Activated B cell treated with CpG ODN at 0.5 μM for 24 hours (primary cell): ENCODE data around the gene PCDHB5. TPM values are rescaled to one million over a fixed set of nuclear protein-coding genes. Genes with fewer than 3 reads are reported as not detected.
"Not testable (repeated sequence)": the region's sequence is repeated elsewhere in the genome, so short reads cannot be mapped to it uniquely, and the experiment has no call there.

Source experiments
- ATAC-seq: fragments of 200-7000 bp; cut with Tn5 transposase; one replicate; pipeline ENCODE4 v1.10.0; 2021; ENCODE audit warnings: low read depth, mild to moderate bottlenecking, moderate library complexity
- CTCF ChIA-PET: fragments of 350-600 bp; sonication (Branson Sonifier 250); formaldehyde crosslinking; loops from one replicate; lab custom pipeline; 2021; ENCODE audit warnings: antibody characterized with exemption; lab: Charles Lee
- POLR2A ChIA-PET: fragments of 350-600 bp; sonication (Branson Sonifier 250); formaldehyde crosslinking; loops from one replicate; lab custom pipeline; 2021; ENCODE audit warnings: antibody characterized with exemption; lab: Charles Lee
- DNase-seq: peaks from one replicate; pipeline ENCODE4 v3.0.0; 2022
- H3K27ac Mint-ChIP-seq: one replicate; pipeline ENCODE4 v1.8.0; 2020; ENCODE audit warnings: mixed read lengths
- H3K27me3 Mint-ChIP-seq: one replicate; pipeline ENCODE4 v1.8.0; 2021; ENCODE audit warnings: mixed read lengths
- H3K36me3 Mint-ChIP-seq: one replicate; pipeline ENCODE4 v1.8.0; 2021; ENCODE audit warnings: low read depth, mixed read lengths
- H3K4me1 Mint-ChIP-seq: one replicate; pipeline ENCODE4 v1.8.0; 2021; ENCODE audit warnings: mixed read lengths
- H3K4me3 Mint-ChIP-seq: one replicate; pipeline ENCODE4 v1.8.0; 2020; ENCODE audit warnings: mild to moderate bottlenecking, mixed read lengths
- H3K9me3 Mint-ChIP-seq: one replicate; pipeline ENCODE4 v1.8.0; 2020; ENCODE audit warnings: mixed read lengths
- intact Hi-C: fragments of 100-400 bp; cut with micrococcal nuclease; formaldehyde crosslinking; loops from one replicate; pipeline ENCODE4 v1.15.1; 2024
- total RNA-seq: library from RNA; stranded (reverse); gene quantifications from 2 replicates; pipeline ENCODE4 v1.2.3, GENCODE V29; 2022
- TF ChIP-seq, protein P1 (sequence below): fragments of 200-600 bp; IDR thresholded peaks from one replicate; pipeline ENCODE4 v1.8.0; 2022; ENCODE audit warnings: antibody characterized with exemption, mild to moderate bottlenecking

Gene PCDHB5
- total RNA-seq, 1 donor from 2014 or later, result not detected

GRCh38 chr5:141180313-141180712 is 45.3 kb downstream of the PCDHB5 start:
- ChIA-PET POLR2A (no interaction called here), CTCF (no interaction called here)
- ATAC-seq (no peak), DNase-seq (no peak)
- Mint-ChIP-seq H3K27me3 (peaks cover 15% of the 10 kb centered on the region), H3K27ac (no peak overlapping the region), H3K4me3 (no peak overlapping the region), H3K36me3 (no peaks in the 10 kb centered on the region), H3K4me1 (no peaks in the 10 kb centered on the region), H3K9me3 (peaks cover 8% of the 10 kb centered on the region)
- intact Hi-C loops, result no loop called here
- TF ChIP-seq, protein P1, sequence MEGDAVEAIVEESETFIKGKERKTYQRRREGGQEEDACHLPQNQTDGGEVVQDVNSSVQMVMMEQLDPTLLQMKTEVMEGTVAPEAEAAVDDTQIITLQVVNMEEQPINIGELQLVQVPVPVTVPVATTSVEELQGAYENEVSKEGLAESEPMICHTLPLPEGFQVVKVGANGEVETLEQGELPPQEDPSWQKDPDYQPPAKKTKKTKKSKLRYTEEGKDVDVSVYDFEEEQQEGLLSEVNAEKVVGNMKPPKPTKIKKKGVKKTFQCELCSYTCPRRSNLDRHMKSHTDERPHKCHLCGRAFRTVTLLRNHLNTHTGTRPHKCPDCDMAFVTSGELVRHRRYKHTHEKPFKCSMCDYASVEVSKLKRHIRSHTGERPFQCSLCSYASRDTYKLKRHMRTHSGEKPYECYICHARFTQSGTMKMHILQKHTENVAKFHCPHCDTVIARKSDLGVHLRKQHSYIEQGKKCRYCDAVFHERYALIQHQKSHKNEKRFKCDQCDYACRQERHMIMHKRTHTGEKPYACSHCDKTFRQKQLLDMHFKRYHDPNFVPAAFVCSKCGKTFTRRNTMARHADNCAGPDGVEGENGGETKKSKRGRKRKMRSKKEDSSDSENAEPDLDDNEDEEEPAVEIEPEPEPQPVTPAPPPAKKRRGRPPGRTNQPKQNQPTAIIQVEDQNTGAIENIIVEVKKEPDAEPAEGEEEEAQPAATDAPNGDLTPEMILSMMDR, result no peak

- no peak for DNase-seq
- peaks cover 8% of the 10 kb centered on the region for H3K9me3 Mint-ChIP-seq
- no peak for ATAC-seq
- TF ChIP-seq, protein P1, result no peak
- ChIA-PET CTCF (no interaction called here), POLR2A (no interaction called here)
- H3K36me3 Mint-ChIP-seq, result peaks cover 4% of the 10 kb centered on the region
- intact Hi-C loops, result no loop called here
- H3K27me3 Mint-ChIP-seq, result peaks cover 19% of the 10 kb centered on the region
- H3K4me3 Mint-ChIP-seq, result no peak within 1 kb of the TSS
- no peak within 1 kb of the TSS for H3K27ac Mint-ChIP-seq
- H3K4me1 Mint-ChIP-seq, result peaks cover 4% of the 10 kb centered on the region
These were observed 47.2 kb downstream of the PCDHB5 start, which contains the start of gene PCDHB16 for GRCh38 chr5:141182248-141182647. Gene PCDHB16, plus strand, starts transcription at chr5:141182387. Its CDS starts 173 bp downstream, at chr5:141182560.

GRCh38 chr5:141184117-141184855 is 49.3 kb downstream of the PCDHB5 start:
- DNase-seq, H3K36me3 Mint-ChIP-seq, H3K4me3 Mint-ChIP-seq, H3K27ac Mint-ChIP-seq, ATAC-seq, intact Hi-C loops, POLR2A ChIA-PET, H3K4me1 Mint-ChIP-seq, CTCF ChIA-PET: not testable (repeated sequence)
- Mint-ChIP-seq H3K27me3 (peaks cover 22% of the 10 kb centered on the region), H3K9me3 (peaks cover 13% of the 10 kb centered on the region)

- peaks cover 26% of the 10 kb centered on the region for H3K27me3 Mint-ChIP-seq
- peaks cover 4% of the 10 kb centered on the region for H3K4me1 Mint-ChIP-seq
- CTCF ChIA-PET, result interaction anchor here (0.7 to 2.2 kb wide), 3 partner anchors 226 to 384 kb away, joined by 3 to 11 read pairs (median 3); partner anchors contain the start of gene PCDHGA10
- no peak within 1 kb of the TSS for H3K27ac Mint-ChIP-seq
- DNase-seq, result no peak
- H3K36me3 Mint-ChIP-seq, result peaks cover 4% of the 10 kb centered on the region
- TF ChIP-seq, protein P1, result no peak
- H3K4me3 Mint-ChIP-seq, result peak within 1 kb of the TSS; percentile 60
- no peak for ATAC-seq
- POLR2A ChIA-PET, result interaction anchor here (0.6 kb wide), 1 partner anchor 953 kb away, joined by 6 read pairs; no protein-coding TSS in a partner anchor
- intact Hi-C loops, result loop anchor here (2.0 kb wide), 1 partner anchor 378 kb away; no protein-coding TSS in a partner anchor
- peaks cover 18% of the 10 kb centered on the region for H3K9me3 Mint-ChIP-seq
These were observed 52.0 kb downstream of the PCDHB5 start, which contains the start of gene PCDHB9 for GRCh38 chr5:141186897-141187512. Gene PCDHB9, plus strand, starts transcription at chr5:141187161. Its CDS starts 158 bp downstream, at chr5:141187319.

Other genes with a start within 250 kb of the PCDHB5 start
- not detected in 2 replicates for gene PCDHAC1, start 208.9 kb upstream of the PCDHB5 start, total RNA-seq
- gene PCDHAC2, start 168.7 kb upstream of the PCDHB5 start, total RNA-seq, result not detected in 2 replicates
- not detected in 2 replicates for gene PCDHB1, start 83.8 kb upstream of the PCDHB5 start, total RNA-seq
- not detected in 2 replicates for gene PCDHB2, start 40.6 kb upstream of the PCDHB5 start, total RNA-seq
- gene PCDHB3, start 34.7 kb upstream of the PCDHB5 start, total RNA-seq, result 0.07 TPM in 1 of 2 replicates, not detected in the other
- gene PCDHB4, start 13.4 kb upstream of the PCDHB5 start, total RNA-seq, result not detected in 2 replicates
- not detected in 2 replicates for gene PCDHB6, start 14.9 kb downstream of the PCDHB5 start, total RNA-seq
- gene PCDHB7, start 37.4 kb downstream of the PCDHB5 start, total RNA-seq, result not detected in 2 replicates
- gene PCDHB8, start 42.6 kb downstream of the PCDHB5 start, total RNA-seq, result not detected in 2 replicates
- gene PCDHB16, start 47.2 kb downstream of the PCDHB5 start, total RNA-seq, result not detected in 2 replicates
- gene PCDHB9, start 52.0 kb downstream of the PCDHB5 start, total RNA-seq, result 0.27 and 0.29 TPM in 2 replicates
- gene PCDHB10, start 57.1 kb downstream of the PCDHB5 start, total RNA-seq, result 0.07 TPM in 1 of 2 replicates, not detected in the other
- not detected in 2 replicates for gene PCDHB11, start 64.4 kb downstream of the PCDHB5 start, total RNA-seq
- not detected in 2 replicates for gene PCDHB12, start 73.5 kb downstream of the PCDHB5 start, total RNA-seq
- 0.07 and 0.09 TPM in 2 replicates for gene PCDHB13, start 78.7 kb downstream of the PCDHB5 start, total RNA-seq
- gene PCDHB14, start 88.1 kb downstream of the PCDHB5 start, total RNA-seq, result 0.11 TPM in 1 of 2 replicates, not detected in the other
- not detected in 2 replicates for gene PCDHB15, start 110.2 kb downstream of the PCDHB5 start, total RNA-seq
- gene SLC25A2, start 168.8 kb downstream of the PCDHB5 start, total RNA-seq, result 2.6 and 3.9 TPM in 2 replicates
- 86.7 and 87.3 TPM in 2 replicates for gene TAF7, start 185.6 kb downstream of the PCDHB5 start, total RNA-seq
- 0.20 and 0.29 TPM in 2 replicates for gene PCDHGA1, start 195.3 kb downstream of the PCDHB5 start, total RNA-seq
- 0.09 and 0.15 TPM in 2 replicates for gene PCDHGA2, start 203.6 kb downstream of the PCDHB5 start, total RNA-seq
- gene PCDHGA3, start 208.6 kb downstream of the PCDHB5 start, total RNA-seq, result 0.20 and 0.51 TPM in 2 replicates
- 0.37 and 0.44 TPM in 2 replicates for gene PCDHGB1, start 214.9 kb downstream of the PCDHB5 start, total RNA-seq
- 0.34 and 0.75 TPM in 2 replicates for gene PCDHGA4, start 219.8 kb downstream of the PCDHB5 start, total RNA-seq
- gene PCDHGB2, start 224.8 kb downstream of the PCDHB5 start, total RNA-seq, result 2.2 and 2.6 TPM in 2 replicates
- gene PCDHGA5, start 229.0 kb downstream of the PCDHB5 start, total RNA-seq, result 1.1 and 1.2 TPM in 2 replicates
- gene PCDHGB3, start 235.0 kb downstream of the PCDHB5 start, total RNA-seq, result 2.0 and 2.6 TPM in 2 replicates
- 1.8 and 2.3 TPM in 2 replicates for gene PCDHGA6, start 238.7 kb downstream of the PCDHB5 start, total RNA-seq
- gene PCDHGA7, start 247.5 kb downstream of the PCDHB5 start, total RNA-seq, result 1.3 and 1.6 TPM in 2 replicates